DND-41 (cell line): Measurements from ENCODE around the gene CLASP1.

Experiments
- EZH2 ChIP-seq: IDR thresholded peaks from 3 replicates; pipeline ENCODE4 v1.6.1; 2012; ENCODE audit warnings: borderline replicate concordance, low read depth, mild to moderate bottlenecking, moderate library complexity, low read length, inconsistent platforms; ENCODE audit not compliant: severe bottlenecking
- TF ChIP-seq, protein P1 (sequence below): IDR thresholded peaks from 2 replicates; pipeline ENCODE4 v1.5.1; 2012; ENCODE audit warnings: borderline replicate concordance, low read length, moderate library complexity, mild to moderate bottlenecking; ENCODE audit not compliant: poor library complexity, severe bottlenecking; ENCODE audit errors: extremely low read depth

DNA sequence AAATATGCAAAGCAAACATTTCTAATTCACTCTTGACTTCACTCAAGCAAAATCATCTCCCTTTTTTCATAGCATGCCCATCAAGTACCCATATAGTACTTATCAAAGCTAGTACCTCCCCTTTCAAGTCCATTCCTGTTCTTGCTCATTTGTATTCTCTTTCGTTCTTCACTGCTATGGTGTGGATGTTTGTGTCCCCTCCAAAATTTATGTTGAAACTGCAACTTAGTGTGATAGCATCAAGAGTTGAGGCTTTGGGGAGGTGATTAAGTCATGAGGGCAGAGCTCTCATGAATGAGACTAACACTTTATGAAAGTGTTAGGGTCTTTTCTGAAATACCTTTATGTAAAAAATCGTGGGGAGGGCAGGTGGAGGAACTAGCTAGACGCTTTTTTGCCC lies 65.7 kb downstream of the CLASP1 start:
- TF ChIP-seq, protein P1, sequence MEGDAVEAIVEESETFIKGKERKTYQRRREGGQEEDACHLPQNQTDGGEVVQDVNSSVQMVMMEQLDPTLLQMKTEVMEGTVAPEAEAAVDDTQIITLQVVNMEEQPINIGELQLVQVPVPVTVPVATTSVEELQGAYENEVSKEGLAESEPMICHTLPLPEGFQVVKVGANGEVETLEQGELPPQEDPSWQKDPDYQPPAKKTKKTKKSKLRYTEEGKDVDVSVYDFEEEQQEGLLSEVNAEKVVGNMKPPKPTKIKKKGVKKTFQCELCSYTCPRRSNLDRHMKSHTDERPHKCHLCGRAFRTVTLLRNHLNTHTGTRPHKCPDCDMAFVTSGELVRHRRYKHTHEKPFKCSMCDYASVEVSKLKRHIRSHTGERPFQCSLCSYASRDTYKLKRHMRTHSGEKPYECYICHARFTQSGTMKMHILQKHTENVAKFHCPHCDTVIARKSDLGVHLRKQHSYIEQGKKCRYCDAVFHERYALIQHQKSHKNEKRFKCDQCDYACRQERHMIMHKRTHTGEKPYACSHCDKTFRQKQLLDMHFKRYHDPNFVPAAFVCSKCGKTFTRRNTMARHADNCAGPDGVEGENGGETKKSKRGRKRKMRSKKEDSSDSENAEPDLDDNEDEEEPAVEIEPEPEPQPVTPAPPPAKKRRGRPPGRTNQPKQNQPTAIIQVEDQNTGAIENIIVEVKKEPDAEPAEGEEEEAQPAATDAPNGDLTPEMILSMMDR, result no peak
- no peak for TF ChIP-seq EZH2
